Central memory CD4-positive, alpha-beta T cell (primary cell): ENCODE measurements around the gene HEATR3.

ENCODE experiments used
- DNase-seq: peaks from one replicate; pipeline ENCODE4 v3.0.0; 2022

Gene HEATR3

DNA sequence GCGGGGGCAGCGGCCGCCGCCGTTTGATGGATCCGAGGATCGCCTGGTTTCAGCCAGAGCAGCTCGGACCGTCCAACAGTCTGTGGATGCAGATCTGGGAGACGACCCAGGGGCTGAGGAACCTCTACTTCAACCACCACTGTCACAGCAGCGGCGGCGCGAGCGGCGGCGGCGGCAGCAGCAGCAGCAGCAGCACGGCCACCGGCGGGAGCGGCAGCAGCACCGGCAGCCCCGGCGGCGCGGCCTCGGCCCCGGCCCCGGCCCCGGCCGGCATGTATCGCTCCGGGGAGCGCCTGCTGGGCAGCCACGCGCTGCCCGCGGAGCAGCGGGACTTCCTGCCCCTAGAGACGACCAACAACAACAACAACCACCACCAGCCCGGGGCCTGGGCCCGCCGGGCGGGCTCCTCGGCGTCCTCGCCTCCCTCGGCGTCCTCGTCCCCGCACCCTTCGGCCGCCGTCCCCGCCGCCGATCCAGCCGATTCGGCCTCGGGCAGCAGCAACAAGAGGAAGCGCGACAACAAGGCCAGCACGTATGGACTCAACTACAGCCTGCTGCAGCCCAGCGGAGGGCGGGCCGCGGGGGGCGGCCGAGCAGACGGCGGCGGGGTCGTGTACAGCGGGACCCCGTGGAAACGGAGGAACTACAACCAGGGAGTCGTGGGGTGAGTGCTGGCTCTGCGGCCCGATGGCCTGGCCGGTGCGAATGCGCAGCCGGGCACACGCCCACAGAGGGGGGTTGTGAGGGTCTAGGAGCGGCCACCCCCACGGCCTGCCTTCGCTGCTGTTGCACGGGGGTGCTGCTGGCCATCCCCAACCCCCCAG is 88.0 kb downstream of the HEATR3 start:
- no peak for DNase-seq

DNA sequence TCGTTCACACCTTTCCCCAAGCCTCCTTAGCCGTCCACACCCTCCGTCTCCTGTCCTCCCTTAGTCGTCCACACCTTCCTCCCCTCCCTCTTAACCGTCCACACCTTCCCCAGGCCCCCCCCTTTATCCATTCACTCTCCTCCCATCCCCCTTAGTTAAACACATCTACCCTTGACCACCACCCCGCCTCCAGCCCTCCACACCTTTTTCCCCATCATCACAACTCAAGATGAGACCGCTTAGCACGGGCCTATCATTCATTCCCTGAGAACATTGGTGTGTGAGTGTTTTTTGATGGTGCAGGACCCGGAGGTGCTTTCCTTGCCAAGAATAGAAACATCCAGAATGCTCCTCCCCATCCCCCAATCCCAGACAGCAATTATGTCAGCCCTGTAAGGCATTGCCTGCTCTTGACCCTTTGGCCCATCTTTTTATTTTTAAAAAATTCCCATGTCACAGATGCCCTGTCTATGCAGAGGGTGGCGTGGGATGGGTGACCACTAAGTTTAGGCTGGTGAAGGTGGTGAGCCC is 88.7 kb downstream of the HEATR3 start:
- no peak for DNase-seq

DNA sequence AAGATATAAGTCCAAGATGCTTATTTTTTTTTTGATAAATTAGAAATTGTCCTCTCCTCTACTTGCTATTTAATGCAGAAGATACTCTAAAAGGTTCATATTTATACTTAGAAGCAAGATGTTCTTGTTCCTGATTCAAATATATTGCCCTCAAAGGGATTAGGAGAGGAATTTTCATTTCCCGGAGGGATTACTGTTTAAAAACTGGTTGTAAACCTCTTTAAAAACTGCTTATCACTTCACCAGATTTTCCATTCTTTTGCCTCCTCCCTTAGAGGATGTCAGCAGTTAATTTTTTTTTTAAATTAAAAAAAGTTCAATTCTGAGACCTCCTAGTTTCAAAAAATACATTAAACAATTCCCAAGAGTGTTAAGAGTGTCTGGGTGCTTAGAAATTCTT is 90.2 kb downstream of the HEATR3 start:
- DNase-seq, result no peak
